ENCODE measurements around the gene DTX4.

- TF ChIP-seq CTCF (IDR thresholded peaks at IDR 0.05 in 4 of 5, conservative IDR thresholded peaks at IDR 0.05 in 1 of 5): no peak
- TF ChIP-seq POLR2A (IDR thresholded peaks at IDR 0.05): peak in 1 of 2 donors; percentile 10
Measured at GRCh38 chr11:59187587-59187986, 15.7 kb downstream of the DTX4 start.
